HG03571 (cell line): ENCODE results near the gene CABP2.
A peak's percentile ranks its signal among the peaks of the same experiment; 100 is the strongest.
"Not testable (repeated sequence)": the region's sequence is repeated elsewhere in the genome, so short reads cannot be mapped to it uniquely, and the experiment has no call there.

Experiments
- ATAC-seq: cut with Tn5 transposase; IDR thresholded peaks from one replicate; pipeline ENCODE4 v1.9.1; 2021; ENCODE audit not compliant: unreplicated experiment

Gene CABP2

DNA sequence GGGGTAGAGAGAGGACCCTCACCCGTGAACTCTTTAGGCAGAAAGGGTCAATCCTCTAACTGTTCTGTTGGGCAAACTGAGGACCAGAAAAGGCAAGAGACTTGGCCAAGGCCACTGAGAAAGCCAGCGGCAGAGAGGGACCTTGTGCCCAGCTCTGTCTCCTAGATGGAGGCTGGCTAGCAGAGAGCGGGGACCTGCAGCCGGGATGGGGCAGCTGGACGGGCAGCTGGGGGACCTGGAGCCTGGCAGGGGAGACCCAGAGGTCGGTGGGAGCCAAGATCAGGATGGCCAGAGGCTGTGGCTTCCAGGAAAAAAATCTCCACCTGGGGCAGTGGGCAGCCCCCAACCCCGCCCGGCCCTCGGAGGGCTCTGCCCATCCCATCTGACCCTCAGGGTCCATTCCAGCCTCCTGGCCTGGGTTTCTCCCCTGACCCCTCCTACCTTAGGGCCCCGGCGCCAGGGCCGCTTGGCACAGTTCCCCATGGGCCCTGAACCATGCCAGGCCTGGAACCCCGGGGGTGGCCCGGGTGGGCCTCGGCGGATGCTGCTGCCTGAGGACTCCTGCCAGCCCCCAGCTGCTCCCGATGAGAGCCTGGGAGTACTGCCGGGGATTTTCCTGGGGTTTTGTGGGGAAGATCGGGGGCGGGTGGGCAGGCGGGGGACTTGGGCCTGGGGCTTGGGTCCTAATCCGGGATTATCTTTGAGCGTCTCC, at the start of gene CABP2:
Gene CABP2 (minus strand): TSS at position 603 of the 712 bp plus-strand sequence. CDS start 120 bp downstream, at position 483.
- no peak for ATAC-seq

DNA sequence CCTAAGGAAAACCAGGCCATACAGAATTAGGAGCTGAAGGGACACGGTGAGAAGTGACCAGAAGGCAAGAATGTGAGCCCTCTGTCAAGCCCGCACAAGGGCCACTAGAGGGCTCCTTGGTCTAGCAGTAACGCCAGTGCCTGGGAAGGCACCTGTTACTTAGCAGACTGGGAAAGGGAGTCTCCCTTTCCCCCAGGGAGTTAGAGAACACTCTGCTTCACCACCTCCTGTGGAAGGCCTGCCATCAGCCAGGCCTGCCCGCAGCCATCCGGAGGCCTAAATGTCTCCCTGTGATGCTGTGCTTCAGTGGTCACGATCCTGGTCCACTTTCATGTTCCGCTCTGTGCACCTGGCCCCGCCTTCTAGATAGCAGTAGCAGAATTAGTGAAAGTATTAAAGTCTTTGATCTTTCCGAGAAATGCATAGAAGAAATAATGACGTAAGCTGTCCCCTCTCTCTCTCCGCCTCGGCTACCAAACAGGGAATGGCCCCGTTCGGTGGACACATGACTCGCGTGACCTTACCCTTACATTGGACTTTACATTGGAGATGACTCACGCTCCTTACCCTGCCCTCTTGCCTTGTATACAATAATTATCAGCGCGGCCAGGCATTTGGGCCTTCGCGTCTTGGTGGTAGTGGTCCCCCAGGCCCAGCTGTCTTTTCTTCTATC, 49.6 kb upstream of the CABP2 start:
- ATAC-seq = no peak

GRCh38 chr11:67572305-67572704, 49.1 kb upstream of the CABP2 start:
- ATAC-seq = no peak

DNA sequence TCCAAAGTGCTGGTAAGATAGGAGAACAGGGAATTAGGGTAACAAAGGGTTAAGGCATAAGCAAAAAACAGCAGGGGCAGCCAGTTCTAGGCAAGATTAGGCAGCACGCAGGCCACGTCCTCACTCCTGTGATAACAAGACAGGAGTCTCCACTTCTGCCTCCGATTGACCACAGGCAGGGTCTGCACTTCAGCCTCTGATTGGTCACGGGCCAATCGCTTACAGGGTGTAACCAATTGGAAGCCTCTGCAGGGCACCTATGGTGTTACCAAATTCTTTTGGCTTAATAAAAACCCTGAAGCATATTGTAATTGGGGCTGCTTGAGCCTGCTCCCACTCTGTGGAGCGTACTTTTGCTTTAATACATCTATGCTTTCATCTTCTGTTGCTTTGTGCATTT, 48.2 kb upstream of the CABP2 start:
- no peak for ATAC-seq

- no peak for ATAC-seq
Measured at GRCh38 chr11:67564230-67564629, 41.0 kb upstream of the CABP2 start.

DNA sequence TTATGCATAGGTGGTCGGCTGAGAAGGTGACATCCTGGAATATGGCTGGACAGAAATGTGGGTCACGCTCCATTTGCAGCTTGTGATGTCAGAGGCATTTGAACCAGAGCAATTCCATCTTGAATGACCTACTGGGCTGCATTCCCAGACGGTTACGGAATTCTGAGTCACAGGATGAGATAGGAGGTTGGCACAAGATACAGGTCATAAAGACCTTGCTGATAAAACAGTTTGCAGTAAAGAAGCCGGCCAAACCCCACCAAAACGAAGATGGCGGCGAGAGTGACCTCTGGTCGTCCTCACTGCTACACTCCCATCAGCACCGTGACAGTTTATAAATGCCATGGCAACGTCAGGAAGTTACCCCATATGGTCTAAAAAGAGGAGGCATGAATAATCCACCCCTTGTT, 40.5 kb upstream of the CABP2 start:
- ATAC-seq = not testable (repeated sequence)

DNA sequence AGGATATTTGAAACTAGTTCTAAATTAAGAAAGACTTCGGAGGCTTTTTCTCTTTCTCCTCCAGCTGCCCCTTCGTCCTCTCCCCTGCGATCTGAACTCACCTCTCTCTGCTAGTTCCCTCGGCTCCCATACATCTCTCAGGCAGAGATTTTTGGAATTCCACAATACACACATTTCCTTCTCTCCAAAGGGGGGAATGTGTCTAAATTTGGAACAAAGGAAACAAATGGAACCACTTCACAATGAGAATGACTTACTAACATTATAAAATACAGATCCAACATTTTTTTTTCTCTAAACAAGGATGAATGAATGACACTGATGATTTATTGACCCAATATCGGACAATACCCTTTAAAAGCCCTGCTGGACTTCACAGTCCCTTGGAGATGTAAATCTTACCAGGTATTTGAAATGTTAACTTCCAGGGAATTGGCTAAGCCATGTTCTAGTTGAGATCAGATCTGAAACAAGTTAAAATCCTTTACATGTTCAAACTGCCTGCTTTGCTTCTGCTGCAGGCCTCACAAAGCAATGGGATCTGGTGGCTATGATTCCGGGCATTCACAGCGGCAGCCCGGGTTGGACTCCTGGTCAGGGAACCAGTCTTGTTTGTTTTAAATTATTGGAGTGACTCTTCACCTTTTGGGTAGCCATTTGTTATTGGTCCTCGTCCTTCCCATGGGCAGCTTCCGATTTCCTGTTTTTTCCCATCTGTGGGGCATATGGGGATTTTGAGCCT, 39.9 kb upstream of the CABP2 start:
- no peak for ATAC-seq

- ATAC-seq = peak; percentile 55
Measured at GRCh38 chr11:67561971-67562619, 38.8 kb upstream of the CABP2 start.

GRCh38 chr11:67558084-67558772, 35.0 kb upstream of the CABP2 start:
- no peak for ATAC-seq

DNA sequence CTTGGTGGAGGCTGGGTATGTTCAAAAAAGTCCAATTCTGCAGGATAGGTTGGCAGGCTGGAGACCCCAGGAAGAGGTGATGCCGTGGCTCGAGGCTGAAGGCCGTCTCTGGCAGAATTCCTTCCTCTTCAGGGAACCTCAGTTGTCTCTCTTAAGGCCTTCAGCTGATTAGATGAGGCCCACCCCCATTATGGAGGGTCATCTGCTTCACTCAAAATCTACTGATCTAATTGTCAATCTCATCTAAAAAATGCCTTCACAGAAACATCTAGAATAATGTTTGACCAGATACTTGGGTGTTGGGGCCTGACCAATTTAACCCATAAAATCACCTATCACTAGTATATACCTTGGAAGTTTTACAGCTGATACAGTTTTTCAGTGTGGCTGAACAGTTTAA, 33.0 kb upstream of the CABP2 start:
- no peak for ATAC-seq

DNA sequence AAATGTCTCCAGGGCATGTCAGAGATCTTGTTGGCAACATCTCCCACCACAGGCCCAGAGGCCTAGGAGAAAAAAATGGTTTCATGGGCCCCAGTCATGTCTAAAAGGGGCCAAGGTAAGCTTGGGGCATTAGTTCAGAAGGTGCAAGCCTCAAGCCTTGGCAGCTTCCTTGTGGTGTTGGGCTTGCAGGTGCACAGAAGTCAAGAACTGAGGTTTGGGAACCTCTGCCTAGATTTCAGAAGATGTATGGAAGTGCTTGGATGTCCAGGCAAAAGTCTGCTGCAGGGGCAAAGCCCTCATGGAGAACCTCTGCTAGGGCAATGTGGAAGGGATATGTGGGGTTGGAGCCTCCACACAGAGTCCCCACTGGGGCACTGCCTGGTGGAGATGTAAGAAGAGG, 28.5 kb upstream of the CABP2 start:
- ATAC-seq = not testable (repeated sequence)

DNA sequence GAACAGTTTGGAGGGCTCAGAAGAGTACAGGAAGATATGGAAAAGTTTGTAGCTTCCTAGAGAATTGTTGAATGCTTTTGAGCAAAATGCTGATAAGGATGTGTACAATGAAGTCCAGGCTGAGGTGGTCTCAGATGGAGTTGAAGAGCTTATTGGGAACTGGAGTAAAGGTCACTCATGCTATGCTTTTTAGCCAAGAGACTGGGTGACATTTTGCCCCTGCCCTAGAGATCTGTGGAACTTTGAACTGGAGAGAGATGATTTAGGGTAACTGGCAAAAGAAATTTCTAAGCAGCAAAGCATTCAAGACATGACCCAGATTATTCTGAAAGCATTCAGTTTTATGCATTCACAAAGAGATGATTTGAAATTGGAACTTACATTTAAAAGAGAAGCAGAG, 27.9 kb upstream of the CABP2 start:
- no peak for ATAC-seq

- ATAC-seq = no peak
Measured at GRCh38 chr11:67548555-67549110, 25.4 kb upstream of the CABP2 start.

GRCh38 chr11:67548112-67548511, 24.9 kb upstream of the CABP2 start:
- not testable (repeated sequence) for ATAC-seq

DNA sequence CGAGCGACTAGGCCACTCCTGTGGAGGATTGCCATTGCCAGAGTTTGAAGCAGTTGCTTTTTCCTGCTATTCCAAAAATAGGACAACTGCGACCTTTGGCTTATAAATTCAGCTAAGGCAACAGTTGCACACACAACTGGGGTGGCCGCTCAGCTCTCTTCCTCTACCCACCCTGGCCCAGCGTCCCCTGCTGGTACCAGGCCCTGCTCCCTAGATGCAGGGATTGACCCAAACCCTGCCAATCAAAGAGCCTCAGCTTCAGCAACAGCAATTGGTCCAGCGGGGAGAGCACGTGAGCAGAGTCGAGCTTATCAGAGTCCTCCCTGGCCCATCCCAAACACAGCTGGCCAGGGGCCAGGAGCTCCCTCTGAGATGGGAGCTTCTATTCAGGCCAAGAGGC, 22.0 kb upstream of the CABP2 start:
- no peak for ATAC-seq

- no peak for ATAC-seq
Measured at GRCh38 chr11:67544616-67545242, 21.5 kb upstream of the CABP2 start.

GRCh38 chr11:67543585-67543984, 20.3 kb upstream of the CABP2 start:
- ATAC-seq = no peak

DNA sequence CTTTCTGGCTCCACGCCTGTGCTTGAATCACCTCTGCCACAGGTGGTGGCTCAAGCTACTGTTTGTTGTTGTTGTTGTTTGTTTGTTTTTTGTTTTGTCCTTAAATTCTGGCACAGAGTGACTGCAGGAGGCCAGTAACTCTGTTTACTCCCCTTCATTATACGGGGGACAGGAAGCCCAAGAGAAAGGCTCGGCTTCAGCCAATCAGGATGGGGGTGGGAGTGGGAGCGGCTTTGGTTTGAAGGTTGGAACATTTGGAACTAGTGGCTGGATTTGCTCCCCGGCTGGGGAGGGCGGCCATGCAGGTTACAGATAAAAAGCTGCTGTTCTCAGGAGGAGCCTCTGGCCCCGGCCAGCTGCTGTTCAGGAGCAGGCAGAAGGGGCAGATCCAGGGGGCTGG, 19.7 kb upstream of the CABP2 start:
- ATAC-seq = no peak

DNA sequence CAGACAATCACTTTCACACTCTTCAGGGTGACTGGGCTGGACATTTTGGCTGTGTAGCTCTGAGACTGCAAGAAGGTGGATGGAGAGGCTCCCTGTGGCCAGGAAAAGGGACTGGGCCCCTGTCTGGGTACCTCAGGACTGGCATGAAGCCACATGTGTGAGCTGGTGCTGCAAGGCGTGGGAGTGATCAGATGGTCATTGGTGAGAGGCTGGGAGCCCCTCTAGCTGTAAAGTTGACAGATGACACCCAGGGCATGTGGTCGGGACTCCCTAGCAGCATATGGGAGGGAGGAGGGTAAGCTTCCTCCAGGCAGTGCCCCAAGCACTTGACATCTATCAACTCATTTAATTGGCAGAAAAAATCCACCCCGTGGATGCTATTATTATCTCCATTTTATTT, 18.9 kb upstream of the CABP2 start:
- ATAC-seq = no peak

DNA sequence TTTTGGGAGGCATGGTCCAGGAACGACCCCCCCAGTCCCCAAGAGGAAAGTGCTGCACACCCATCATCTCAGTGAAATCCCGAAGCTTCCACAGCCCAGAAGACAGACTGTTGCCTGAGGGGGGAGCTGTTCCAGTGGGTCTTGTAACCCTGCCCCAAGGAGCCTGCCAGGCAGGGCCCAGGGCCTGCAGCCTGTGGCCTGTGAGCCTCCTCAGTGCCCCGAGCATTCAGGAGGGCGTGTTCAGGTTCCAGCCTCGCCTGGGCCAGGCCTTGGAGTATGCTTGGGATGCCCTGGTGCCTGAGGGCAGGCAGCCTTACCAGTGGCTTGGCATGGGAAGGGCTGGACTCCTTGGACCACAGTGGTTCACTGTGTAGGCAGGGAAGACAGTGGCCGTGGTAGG, 18.0 kb upstream of the CABP2 start:
- no peak for ATAC-seq
